PC-9 (cell line): ENCODE measurements around the gene RER1. TPM values are rescaled to one million over a fixed set of nuclear protein-coding genes. Genes with fewer than 3 reads are reported as not detected.

Source experiments
- BruUV-seq: library from RNA; stranded (reverse); fragments of 400-500 nt; replicated peaks from 2 replicates; lab custom pipeline; 2021; lab: Mats Ljungman, UMichigan
- CTCF ChIA-PET: fragments of 300-600 bp; sonication (Branson Sonifier 250); formaldehyde crosslinking; loops from one replicate; lab custom pipeline; 2022; ENCODE audit warnings: antibody characterized with exemption; lab: Charles Lee
- POLR2A ChIA-PET: fragments of 300-600 bp; sonication (Branson Sonifier 250); formaldehyde crosslinking; loops from one replicate; lab custom pipeline; 2022; ENCODE audit warnings: antibody characterized with exemption; ENCODE audit not compliant: unreplicated experiment; lab: Charles Lee
- DNase-seq, 2 experiments: peaks; one replicate each; pipeline versions ENCODE4 v3.0.0 to v3.0.0-alpha.2; 2015 to 2022; ENCODE audit warnings: mixed read lengths in 1 of 2
- H2AFZ ChIP-seq: fragments of 200-600 bp; sonication (generic); 2 replicates; pipeline ENCODE4 v1.8.1; 2017; ENCODE audit warnings: antibody characterized with exemption
- H3F3A ChIP-seq: fragments of 200-600 bp; sonication (generic); 2 replicates; pipeline ENCODE4 v1.8.1; 2017; ENCODE audit warnings: antibody characterized with exemption, mild to moderate bottlenecking, low read depth; ENCODE audit not compliant: insufficient read depth
- H3K27ac ChIP-seq: fragments of 200-600 bp; sonication (generic); 2 replicates; pipeline ENCODE4 v1.6.1; 2016; ENCODE audit warnings: mixed run types
- H3K27me3 ChIP-seq: fragments of 200-600 bp; sonication (generic); 2 replicates; pipeline ENCODE4 v1.6.1; 2016; ENCODE audit warnings: low read depth, mixed run types; ENCODE audit not compliant: insufficient read depth
- H3K36me3 ChIP-seq: fragments of 200-600 bp; sonication (generic); 2 replicates; pipeline ENCODE4 v1.6.1; 2016; ENCODE audit warnings: low read depth, mixed run types
- H3K4me1 ChIP-seq: fragments of 200-600 bp; sonication (generic); replicated peaks from 2 replicates; pipeline ENCODE4 v1.6.1; 2016; ENCODE audit warnings: mixed run types; ENCODE audit not compliant: insufficient read depth
- H3K4me2 ChIP-seq: fragments of 200-600 bp; sonication (generic); 2 replicates; pipeline ENCODE4 v1.6.1; 2017; ENCODE audit warnings: mixed run types
- H3K4me3 ChIP-seq: fragments of 200-600 bp; sonication (generic); 2 replicates; pipeline ENCODE4 v1.6.1; 2016; ENCODE audit warnings: mixed run types
- H3K79me2 ChIP-seq: fragments of 200-600 bp; sonication (generic); 2 replicates; pipeline ENCODE4 v1.6.1; 2017; ENCODE audit warnings: low read depth, mixed run types
- H3K9me2 ChIP-seq: fragments of 200-600 bp; sonication (generic); 2 replicates; pipeline ENCODE4 v1.8.1; 2017; ENCODE audit warnings: mild to moderate bottlenecking; ENCODE audit not compliant: insufficient read depth
- H3K9me3 ChIP-seq: fragments of 200-600 bp; sonication (generic); 2 replicates; pipeline ENCODE4 v1.8.1; 2016; ENCODE audit warnings: low read depth; ENCODE audit not compliant: insufficient read depth
- H4K20me1 ChIP-seq: fragments of 200-600 bp; sonication (generic); 2 replicates; pipeline ENCODE4 v1.8.1; 2017; ENCODE audit not compliant: insufficient read depth
- EZH2 ChIP-seq: fragments of 200-600 bp; sonication (generic); IDR thresholded peaks from 2 replicates; pipeline ENCODE4 v1.8.0; 2017; ENCODE audit warnings: antibody characterized with exemption, low read depth
- intact Hi-C: fragments of 100-400 bp; cut with micrococcal nuclease; formaldehyde crosslinking; loops from one replicate; pipeline ENCODE4 v1.10.0; 2022; ENCODE audit not compliant: unreplicated experiment
- total RNA-seq: library from RNA; stranded (reverse); gene quantifications from 2 replicates; pipeline ENCODE4 v1.2.3, GENCODE V29; 2021
- TF ChIP-seq, protein P1 (sequence below): fragments of 200-600 bp; sonication (generic); conservative IDR thresholded peaks from 2 replicates; pipeline ENCODE4 v1.6.1; 2017; ENCODE audit warnings: mixed run types, antibody characterized with exemption, mild to moderate bottlenecking, moderate library complexity

RER1 gene
- total RNA-seq, 1 experiment from 2014 or later = 131 TPM

DNA sequence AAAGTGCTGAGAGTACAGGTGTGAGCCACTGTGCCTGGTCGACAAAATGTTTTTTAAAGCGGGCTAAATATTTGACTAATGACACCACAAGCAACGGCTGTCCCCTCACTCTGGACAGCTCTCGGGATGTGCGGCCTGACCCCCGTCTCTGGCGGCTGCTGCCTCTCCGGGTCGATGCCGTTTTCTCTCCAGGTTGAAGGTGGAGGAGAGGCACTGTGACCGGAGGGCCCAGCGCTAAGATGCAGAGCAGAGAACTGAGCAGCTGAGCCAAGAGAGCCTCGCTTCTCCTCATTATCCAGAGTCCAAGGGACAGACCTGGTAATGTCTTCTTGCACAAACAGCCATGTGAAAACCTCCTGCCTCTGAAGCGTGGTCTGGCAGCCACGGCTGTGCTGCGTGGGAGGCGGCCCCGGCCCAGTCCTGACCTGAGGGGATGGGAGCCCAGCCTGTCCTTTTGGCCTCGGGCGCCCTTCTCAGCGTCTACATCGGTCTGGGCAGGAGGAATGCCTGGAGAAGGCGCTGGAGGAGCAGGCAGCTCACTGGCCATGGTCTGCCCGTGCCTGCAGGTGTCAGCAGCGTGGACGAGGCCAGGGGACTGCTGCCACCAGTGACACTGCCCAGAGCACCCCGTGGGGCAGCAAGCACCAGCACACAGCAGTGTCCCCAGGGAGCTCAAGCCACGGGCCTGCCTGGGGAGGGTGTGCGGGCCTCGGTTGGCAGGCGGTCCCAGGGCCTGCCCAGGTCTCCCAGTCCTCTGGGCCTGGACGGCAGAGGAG is 10.6 kb upstream of the RER1 start:
- Histone ChIP-seq H3K9me2 (no peaks in the 10 kb centered on the region), H3K9me3 (no peaks in the 10 kb centered on the region), H3K79me2 (no peaks in the 10 kb centered on the region), H3K4me1 (no peaks in the 10 kb centered on the region), H3F3A (no peaks in the 10 kb centered on the region), H3K4me2 (no peak overlapping the region), H3K4me3 (no peak overlapping the region), H2AFZ (no peak overlapping the region), H3K27ac (no peak overlapping the region), H3K36me3 (no peaks in the 10 kb centered on the region), H3K27me3 (no peaks in the 10 kb centered on the region), H4K20me1 (peaks cover 5% of the 10 kb centered on the region; the same call in 1 of the 2 replicates)
- no peak for DNase-seq
- TF ChIP-seq, protein P1, sequence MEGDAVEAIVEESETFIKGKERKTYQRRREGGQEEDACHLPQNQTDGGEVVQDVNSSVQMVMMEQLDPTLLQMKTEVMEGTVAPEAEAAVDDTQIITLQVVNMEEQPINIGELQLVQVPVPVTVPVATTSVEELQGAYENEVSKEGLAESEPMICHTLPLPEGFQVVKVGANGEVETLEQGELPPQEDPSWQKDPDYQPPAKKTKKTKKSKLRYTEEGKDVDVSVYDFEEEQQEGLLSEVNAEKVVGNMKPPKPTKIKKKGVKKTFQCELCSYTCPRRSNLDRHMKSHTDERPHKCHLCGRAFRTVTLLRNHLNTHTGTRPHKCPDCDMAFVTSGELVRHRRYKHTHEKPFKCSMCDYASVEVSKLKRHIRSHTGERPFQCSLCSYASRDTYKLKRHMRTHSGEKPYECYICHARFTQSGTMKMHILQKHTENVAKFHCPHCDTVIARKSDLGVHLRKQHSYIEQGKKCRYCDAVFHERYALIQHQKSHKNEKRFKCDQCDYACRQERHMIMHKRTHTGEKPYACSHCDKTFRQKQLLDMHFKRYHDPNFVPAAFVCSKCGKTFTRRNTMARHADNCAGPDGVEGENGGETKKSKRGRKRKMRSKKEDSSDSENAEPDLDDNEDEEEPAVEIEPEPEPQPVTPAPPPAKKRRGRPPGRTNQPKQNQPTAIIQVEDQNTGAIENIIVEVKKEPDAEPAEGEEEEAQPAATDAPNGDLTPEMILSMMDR = no peak
- TF ChIP-seq EZH2 = no peak
- CTCF ChIA-PET = interaction anchor here (1.3 to 1.7 kb wide), 2 partner anchors 182 to 186 kb away, joined by 15 to 17 read pairs; partner anchors contain the start of gene FAAP20
- intact Hi-C loops = loop anchor here (1.0 kb wide), 2 partner anchors 182 to 186 kb away; no protein-coding TSS in a partner anchor
- POLR2A ChIA-PET = interaction anchor here (0.6 to 1.4 kb wide), 2 partner anchors 146 to 182 kb away, joined by 12 to 13 read pairs; no protein-coding TSS in a partner anchor
- no TSS peak for BruUV-seq

DNA sequence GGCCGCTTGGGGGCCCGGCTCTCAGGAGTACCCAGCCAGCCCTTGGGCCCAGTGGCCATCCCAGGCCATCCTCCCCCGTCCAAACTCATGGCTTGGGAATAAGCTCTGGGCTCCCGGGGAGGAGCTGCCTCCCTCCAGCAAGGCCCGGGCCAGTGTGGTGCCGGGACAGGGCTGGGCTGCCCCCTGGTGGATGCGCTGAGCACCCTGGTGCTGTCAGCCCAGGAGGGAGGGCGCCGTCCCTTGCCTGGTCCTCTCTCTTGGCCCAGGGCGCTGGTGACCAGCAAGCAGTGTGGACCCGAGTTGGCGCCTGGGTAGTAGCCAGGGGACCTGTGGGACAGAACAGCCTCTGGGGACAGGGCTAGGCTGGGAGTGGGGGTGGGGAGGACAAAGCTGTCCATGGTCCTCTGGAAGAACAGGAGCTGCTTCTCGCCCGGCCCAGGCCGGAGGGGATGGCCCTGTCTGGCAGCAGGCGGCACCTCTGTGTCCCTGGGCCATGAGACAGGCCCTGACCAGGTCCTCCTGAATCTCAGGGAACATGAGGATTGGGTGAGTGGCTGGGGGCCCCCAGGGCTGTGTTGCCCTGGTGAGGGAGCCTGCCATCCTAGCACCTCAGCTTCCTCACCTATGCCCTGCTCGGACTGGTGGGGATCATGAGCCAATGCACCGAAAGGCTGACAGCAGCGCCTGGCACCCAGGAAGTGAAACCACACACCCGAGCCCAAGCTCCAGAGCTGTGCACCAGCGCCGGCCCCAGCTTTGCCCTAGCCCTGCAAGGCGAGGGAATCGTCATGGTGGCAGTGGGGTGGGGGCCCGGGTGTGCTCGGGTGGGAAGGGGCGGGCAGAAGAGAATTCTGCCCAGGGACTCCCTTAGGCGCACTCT is 9.7 kb upstream of the RER1 start:
- no peaks in the 10 kb centered on the region for H3K4me1 ChIP-seq
- H3K9me3 ChIP-seq = no peaks in the 10 kb centered on the region
- H3K4me3 ChIP-seq = no peak overlapping the region
- ChIA-PET POLR2A (interaction anchor here (0.6 to 1.4 kb wide), 2 partner anchors 147 to 183 kb away, joined by 12 to 13 read pairs; no protein-coding TSS in a partner anchor), CTCF (interaction anchor here (0.6 to 1.7 kb wide), 3 partner anchors 78 to 187 kb away, joined by 5 to 17 read pairs (median 15); partner anchors contain the start of gene FAAP20)
- no peaks in the 10 kb centered on the region for H3F3A ChIP-seq
- H3K9me2 ChIP-seq = no peaks in the 10 kb centered on the region
- no peak overlapping the region for H3K4me2 ChIP-seq
- H3K36me3 ChIP-seq = no peaks in the 10 kb centered on the region
- no peak overlapping the region for H2AFZ ChIP-seq
- no peak overlapping the region for H3K27ac ChIP-seq
- intact Hi-C loops = loop anchor here (1.0 kb wide), 2 partner anchors 183 to 187 kb away; no protein-coding TSS in a partner anchor
- no peaks in the 10 kb centered on the region for H3K27me3 ChIP-seq
- peak; percentile 47 to 72 for DNase-seq
- H3K79me2 ChIP-seq = no peaks in the 10 kb centered on the region
- TF ChIP-seq, protein P1 = peak; percentile 86
- no peak for TF ChIP-seq EZH2
- no TSS peak for BruUV-seq
- H4K20me1 ChIP-seq = peaks cover 5% of the 10 kb centered on the region; the same call in 1 of the 2 replicates
